Karpas-422 (cell line): ENCODE measurements around the gene NAMPT. TPM values are rescaled to one million over a fixed set of nuclear protein-coding genes. Genes with fewer than 3 reads are reported as not detected.

Experiments used
- DNase-seq: peaks from one replicate; pipeline ENCODE4 v3.0.0-alpha.2; 2015
- H2AFZ ChIP-seq: fragments of 200-600 bp; sonication (generic); 2 replicates; pipeline ENCODE4 v1.6.1; 2014; ENCODE audit warnings: antibody characterized with exemption, low read length, mixed read lengths
- H3K27ac ChIP-seq: fragments of 200-600 bp; sonication (generic); 2 replicates; pipeline ENCODE4 v1.5.1; 2014; ENCODE audit warnings: mild to moderate bottlenecking, low read length, moderate library complexity
- H3K27me3 ChIP-seq: fragments of 200-600 bp; sonication (generic); 2 replicates; pipeline ENCODE4 v1.6.1; 2014; ENCODE audit warnings: low read length, mixed read lengths
- H3K36me3 ChIP-seq: fragments of 200-600 bp; sonication (generic); 2 replicates; pipeline ENCODE4 v1.6.1; 2014; ENCODE audit warnings: low read length, mixed read lengths; ENCODE audit not compliant: insufficient read depth
- H3K4me1 ChIP-seq: fragments of 200-600 bp; sonication (generic); 2 replicates; pipeline ENCODE4 v1.6.1; 2014; ENCODE audit warnings: mild to moderate bottlenecking, low read length, mixed read lengths
- H3K4me2 ChIP-seq: fragments of 200-600 bp; sonication (generic); 2 replicates; pipeline ENCODE4 v1.6.1; 2014; ENCODE audit warnings: low read length, low read depth, mild to moderate bottlenecking; ENCODE audit not compliant: poor library complexity, severe bottlenecking
- H3K4me3 ChIP-seq: fragments of 200-600 bp; sonication (generic); 2 replicates; pipeline ENCODE4 v1.5.1; 2014; ENCODE audit warnings: mild to moderate bottlenecking, antibody characterized with exemption, low read length, mixed read lengths
- H3K79me2 ChIP-seq: fragments of 200-600 bp; sonication (generic); 2 replicates; pipeline ENCODE4 v1.6.1; 2014; ENCODE audit warnings: mild to moderate bottlenecking, low read length, mixed read lengths
- H3K9ac ChIP-seq: fragments of 200-600 bp; sonication (generic); 2 replicates; pipeline ENCODE4 v1.6.0; 2014; ENCODE audit warnings: low read length
- H3K9me2 ChIP-seq: fragments of 200-600 bp; sonication (generic), shearing (Covaris generic); replicated peaks from 2 replicates; pipeline ENCODE4 v1.6.0; 2014; ENCODE audit warnings: mild to moderate bottlenecking, low read length, moderate library complexity; ENCODE audit not compliant: insufficient read depth
- H3K9me3 ChIP-seq: fragments of 300-700, 200-600 bp; sonication (generic); 2 replicates; pipeline ENCODE4 v1.6.1; 2014; ENCODE audit warnings: low read length, mixed read lengths
- H4K20me1 ChIP-seq: fragments of 200-600 bp; sonication (generic); 2 replicates; pipeline ENCODE4 v1.6.1; 2014; ENCODE audit warnings: mild to moderate bottlenecking, antibody characterized with exemption, low read length, low read depth; ENCODE audit not compliant: insufficient read depth
- total RNA-seq: library from RNA; depleted of rRNA; stranded (reverse); fragments of >200 nt; shearing (Covaris generic); gene quantifications from 2 replicates; pipeline ENCODE4 v1.2.3, GENCODE V29; 2014; ENCODE audit warnings: low replicate concordance; rRNA removed

Gene NAMPT
- 49.2 and 87.4 TPM in 2 replicates for total RNA-seq

- peaks cover 46% of the 10 kb centered on the region for H3K79me2 ChIP-seq
Measured at GRCh38 chr7:106284714-106285050, at the start of gene NAMPT. NAMPT (minus strand) TSS chr7:106284983; CDS start chr7:106284884, 99 bp downstream.

GRCh38 chr7:106332201-106332600, 47.4 kb upstream of the NAMPT start:
- Histone ChIP-seq H3K27me3 (no peaks in the 10 kb centered on the region), H3K4me2 (no peak overlapping the region), H2AFZ (no peak overlapping the region), H3K36me3 (no peaks in the 10 kb centered on the region), H4K20me1 (no peaks in the 10 kb centered on the region), H3K9ac (no peak overlapping the region), H3K79me2 (no peaks in the 10 kb centered on the region), H3K27ac (no peak overlapping the region), H3K9me2 (no peaks in the 10 kb centered on the region), H3K4me3 (no peak overlapping the region), H3K9me3 (no peaks in the 10 kb centered on the region), H3K4me1 (no peaks in the 10 kb centered on the region)
- DNase-seq: no peak

More at GRCh38 chr7:106284714-106285050, at the start of gene NAMPT:
- peak within 1 kb of the TSS; percentile 92 for H2AFZ ChIP-seq
- no peaks in the 10 kb centered on the region for H3K9me3 ChIP-seq
- no peaks in the 10 kb centered on the region for H3K9me2 ChIP-seq
- peak within 1 kb of the TSS; percentile 95 for H3K4me2 ChIP-seq
- H3K36me3 ChIP-seq: no peaks in the 10 kb centered on the region
- peaks cover 49% of the 10 kb centered on the region for H3K4me1 ChIP-seq
- peak within 1 kb of the TSS; percentile 91 for H3K4me3 ChIP-seq
- H3K27ac ChIP-seq: peak within 1 kb of the TSS; percentile 63
- peaks cover 11% of the 10 kb centered on the region; the same call in 1 of the 2 replicates for H4K20me1 ChIP-seq
- H3K27me3 ChIP-seq: no peaks in the 10 kb centered on the region
- H3K9ac ChIP-seq: peak within 1 kb of the TSS; percentile 85
- DNase-seq: no peak

GRCh38 chr7:106331441-106332175, 46.8 kb upstream of the NAMPT start:
- no peaks in the 10 kb centered on the region for H3K4me1 ChIP-seq
- H3K9me3 ChIP-seq: no peaks in the 10 kb centered on the region
- no peak overlapping the region for H3K9ac ChIP-seq
- no peak overlapping the region for H3K27ac ChIP-seq
- H3K27me3 ChIP-seq: no peaks in the 10 kb centered on the region
- no peaks in the 10 kb centered on the region for H3K9me2 ChIP-seq
- H3K4me2 ChIP-seq: no peak overlapping the region
- H4K20me1 ChIP-seq: no peaks in the 10 kb centered on the region
- no peaks in the 10 kb centered on the region for H3K79me2 ChIP-seq
- DNase-seq: no peak
- H3K4me3 ChIP-seq: no peak overlapping the region
- no peak overlapping the region for H2AFZ ChIP-seq
- H3K36me3 ChIP-seq: no peaks in the 10 kb centered on the region

- no peak for DNase-seq
- Histone ChIP-seq H3K27ac (no peak overlapping the region), H3K4me3 (no peak overlapping the region), H3K4me2 (no peak overlapping the region), H4K20me1 (no peaks in the 10 kb centered on the region), H3K9me3 (no peaks in the 10 kb centered on the region), H3K9ac (no peak overlapping the region), H3K79me2 (no peaks in the 10 kb centered on the region), H3K4me1 (no peaks in the 10 kb centered on the region), H2AFZ (no peak overlapping the region), H3K27me3 (no peaks in the 10 kb centered on the region), H3K36me3 (no peaks in the 10 kb centered on the region), H3K9me2 (no peaks in the 10 kb centered on the region)
Measured at GRCh38 chr7:106329971-106330733, 45.4 kb upstream of the NAMPT start.

- no peak for DNase-seq
- Histone ChIP-seq H3K9me2 (no peaks in the 10 kb centered on the region), H3K4me2 (no peak overlapping the region), H4K20me1 (no peaks in the 10 kb centered on the region), H3K4me3 (no peak overlapping the region), H3K9me3 (no peaks in the 10 kb centered on the region), H3K79me2 (no peaks in the 10 kb centered on the region), H3K9ac (no peak overlapping the region), H3K4me1 (no peaks in the 10 kb centered on the region), H3K36me3 (no peaks in the 10 kb centered on the region), H3K27ac (no peak overlapping the region), H2AFZ (no peak overlapping the region), H3K27me3 (no peaks in the 10 kb centered on the region)
Measured at GRCh38 chr7:106329408-106329807, 44.6 kb upstream of the NAMPT start.

GRCh38 chr7:106327538-106328481, 43.0 kb upstream of the NAMPT start:
- Histone ChIP-seq H3K9ac (no peak overlapping the region), H2AFZ (no peak overlapping the region), H3K79me2 (no peaks in the 10 kb centered on the region), H3K9me2 (no peaks in the 10 kb centered on the region), H3K27me3 (no peaks in the 10 kb centered on the region), H3K4me1 (no peaks in the 10 kb centered on the region), H3K4me2 (no peak overlapping the region), H4K20me1 (no peaks in the 10 kb centered on the region), H3K36me3 (no peaks in the 10 kb centered on the region), H3K9me3 (no peaks in the 10 kb centered on the region), H3K27ac (no peak overlapping the region), H3K4me3 (no peak overlapping the region)
- no peak for DNase-seq

GRCh38 chr7:106326594-106327537, 42.1 kb upstream of the NAMPT start:
- Histone ChIP-seq H3K9ac (no peak overlapping the region), H3K36me3 (no peaks in the 10 kb centered on the region), H3K4me1 (no peaks in the 10 kb centered on the region), H3K4me2 (no peak overlapping the region), H3K27ac (no peak overlapping the region), H3K79me2 (no peaks in the 10 kb centered on the region), H3K4me3 (no peak overlapping the region), H3K9me3 (no peaks in the 10 kb centered on the region), H3K27me3 (no peaks in the 10 kb centered on the region), H3K9me2 (no peaks in the 10 kb centered on the region), H4K20me1 (no peaks in the 10 kb centered on the region), H2AFZ (no peak overlapping the region)
- no peak for DNase-seq
